GM19023 (cell line): ENCODE measurements around the gene FCN1.

ENCODE experiments used
- ATAC-seq: cut with Tn5 transposase; IDR thresholded peaks from one replicate; pipeline ENCODE4 v1.9.1; 2021; ENCODE audit warnings: mild to moderate bottlenecking, moderate library complexity; ENCODE audit not compliant: unreplicated experiment

FCN1 gene

GRCh38 chr9:134915046-134915985 lies 2.4 kb downstream of the FCN1 start:
- ATAC-seq: no peak

- ATAC-seq: no peak
Measured at GRCh38 chr9:134914501-134914834, 3.2 kb downstream of the FCN1 start.

- ATAC-seq: no peak
Measured at GRCh38 chr9:134913713-134914500, 3.8 kb downstream of the FCN1 start.

GRCh38 chr9:134913041-134913712 lies 4.5 kb downstream of the FCN1 start:
- no peak for ATAC-seq

- ATAC-seq: no peak
Measured at GRCh38 chr9:134912126-134912840, 5.4 kb downstream of the FCN1 start.

- ATAC-seq: no peak
Measured at GRCh38 chr9:134909511-134910481, 7.9 kb downstream of the FCN1 start.

GRCh38 chr9:134908524-134909309 lies 9.0 kb downstream of the FCN1 start:
- ATAC-seq: no peak

GRCh38 chr9:134902936-134903335 lies 14.8 kb downstream of the FCN1 start:
- ATAC-seq: no peak

- ATAC-seq: no peak
Measured at GRCh38 chr9:134899818-134900217, 17.9 kb downstream of the FCN1 start.

GRCh38 chr9:134899168-134899567 lies 18.5 kb downstream of the FCN1 start:
- ATAC-seq: no peak

GRCh38 chr9:134898319-134898718 lies 19.4 kb downstream of the FCN1 start:
- ATAC-seq: no peak

- ATAC-seq: no peak
Measured at GRCh38 chr9:134897584-134898170, 20.0 kb downstream of the FCN1 start.

- ATAC-seq: no peak
Measured at GRCh38 chr9:134896834-134897583, 20.7 kb downstream of the FCN1 start.

GRCh38 chr9:134895908-134896833 lies 21.5 kb downstream of the FCN1 start:
- ATAC-seq: no peak

GRCh38 chr9:134895567-134895907 lies 22.2 kb downstream of the FCN1 start:
- no peak for ATAC-seq

GRCh38 chr9:134895097-134895496 lies 22.6 kb downstream of the FCN1 start:
- ATAC-seq: no peak
